C4-2B (cell line): Measurements from ENCODE around the gene SCG2.

Source experiments
- H3K27ac ChIP-seq: fragments of 450-650 bp; 2 replicates; pipeline ENCODE4 v1.5.1; 2017
- CTCF ChIP-seq: fragments of 450-650 bp; conservative IDR thresholded peaks from 2 replicates; pipeline ENCODE4 v1.5.1; 2017; ENCODE audit warnings: mild to moderate bottlenecking
- ZFX ChIP-seq: fragments of 450-650 bp; IDR thresholded peaks from 2 replicates; pipeline ENCODE4 v1.6.1; 2017

The SCG2 gene

GRCh38 chr2:223642506-223642905 is 40.3 kb upstream of the SCG2 start:
- H3K27ac ChIP-seq = no peak overlapping the region
- TF ChIP-seq ZFX = no peak
- TF ChIP-seq CTCF = no peak

- TF ChIP-seq ZFX (no peak), CTCF (no peak)
- H3K27ac ChIP-seq = no peak overlapping the region
Observed at GRCh38 chr2:223641082-223641481, 38.9 kb upstream of the SCG2 start.

- TF ChIP-seq CTCF = no peak
- no peak for TF ChIP-seq ZFX
- no peak overlapping the region for H3K27ac ChIP-seq
Observed at GRCh38 chr2:223635080-223635479, 32.9 kb upstream of the SCG2 start.

DNA sequence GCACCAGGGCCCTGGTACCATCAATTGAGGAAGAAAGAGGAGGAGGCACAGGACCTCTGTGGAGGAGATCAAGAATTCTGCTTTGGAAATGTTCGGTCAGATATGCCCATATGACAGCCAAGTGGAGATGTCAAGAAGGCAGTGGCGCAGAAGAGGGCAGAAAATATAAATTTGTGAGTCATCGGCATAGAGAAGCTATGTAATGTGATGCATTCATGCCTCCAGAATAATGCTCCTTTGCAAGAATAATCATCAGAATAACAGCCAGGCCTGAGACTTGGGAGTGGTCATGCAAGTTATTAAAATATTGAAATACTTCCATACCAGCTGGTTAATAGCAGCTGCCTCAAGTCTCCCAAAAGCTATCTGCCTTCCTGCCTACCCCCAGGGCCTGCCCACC is 32.1 kb upstream of the SCG2 start:
- no peak overlapping the region for H3K27ac ChIP-seq
- no peak for TF ChIP-seq ZFX
- TF ChIP-seq CTCF = no peak

DNA sequence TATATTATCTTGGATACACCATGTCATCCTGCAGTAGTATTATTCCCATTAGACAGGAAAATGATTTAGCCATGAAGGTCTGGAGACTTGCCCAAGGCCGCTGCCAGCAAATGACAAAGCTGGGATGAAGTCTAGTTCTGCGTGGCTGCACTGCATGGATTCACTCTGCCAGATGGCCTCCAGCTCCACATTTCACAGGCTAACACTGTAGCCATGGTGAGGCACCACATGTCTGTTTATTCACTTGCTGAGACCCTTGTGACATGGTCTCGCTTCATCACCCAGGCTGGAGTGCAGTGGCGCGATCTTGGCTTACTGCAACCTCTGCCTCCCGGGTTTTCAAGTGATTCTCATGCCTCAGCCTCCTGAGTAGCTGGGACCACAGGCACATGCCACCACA is 31.5 kb upstream of the SCG2 start:
- TF ChIP-seq ZFX (no peak), CTCF (no peak)
- no peak overlapping the region for H3K27ac ChIP-seq

DNA sequence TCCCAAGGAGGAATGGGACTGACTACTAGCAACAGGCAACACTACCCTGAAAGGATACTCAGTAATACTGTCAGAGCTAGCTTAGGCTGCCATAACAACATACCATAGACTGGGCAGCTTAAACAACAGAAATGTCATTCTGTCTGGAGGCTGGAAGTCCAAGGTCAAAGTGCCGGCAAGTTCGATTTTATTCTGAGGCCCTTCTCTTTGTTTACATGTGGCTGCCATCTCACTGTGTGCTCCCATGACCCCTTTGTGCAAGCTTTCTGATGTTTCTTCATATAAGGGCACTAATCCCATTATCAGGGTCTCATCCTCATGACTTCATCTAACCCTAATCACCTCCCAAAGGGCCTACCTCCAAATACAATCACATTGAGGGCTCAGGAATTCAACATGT is 30.7 kb upstream of the SCG2 start:
- H3K27ac ChIP-seq = no peak overlapping the region

GRCh38 chr2:223626716-223627115 is 24.6 kb upstream of the SCG2 start:
- H3K27ac ChIP-seq = no peak overlapping the region
- TF ChIP-seq CTCF = no peak
- no peak for TF ChIP-seq ZFX

More for the DNA sequence above, 30.7 kb upstream of the SCG2 start:
- TF ChIP-seq CTCF (no peak), ZFX (no peak)
